Measurements from ENCODE around the gene MEGF11.

- TF ChIP-seq EZH2 (IDR thresholded peaks at IDR 0.05; ENCODE audit: low read length, unreplicated experiment): no peak
- TF ChIP-seq CTCF (conservative IDR thresholded peaks at IDR 0.05; ENCODE audit: low read depth, low read length): no peak
- TF ChIP-seq EZH2phosphoT487 (IDR thresholded peaks at IDR 0.05; ENCODE audit: borderline replicate concordance, low read length): no peak
These were observed 176.8 kb downstream of the MEGF11 start for GRCh38 chr15:66076591-66077319.
